M059J (cell line): ENCODE results near the gene TOR2A. TPM values are rescaled to one million over a fixed set of nuclear protein-coding genes. Genes with fewer than 3 reads are reported as not detected.
"Not testable (repeated sequence)": the region's sequence is repeated elsewhere in the genome, so short reads cannot be mapped to it uniquely, and the experiment has no call there.

Source experiments
- DNase-seq: peaks from one replicate; pipeline ENCODE4 v3.0.0-alpha.2; 2012; ENCODE audit warnings: low read depth
- total RNA-seq: library from RNA; depleted of rRNA; stranded (reverse); fragments of >200 nt; shearing (Covaris generic); gene quantifications from 2 replicates; pipeline ENCODE4 v1.2.3, GENCODE V29; 2014; rRNA removed

The TOR2A gene
- total RNA-seq = 10.4 and 12.3 TPM in 2 replicates

- peak; percentile 96 for DNase-seq
These were observed at the start of gene TOR2A for GRCh38 chr9:127734747-127735529. TSS of gene TOR2A (minus strand) at chr9:127735294. CDS start at chr9:127735270, 24 bp downstream.

- DNase-seq = no peak
These were observed 48.3 kb upstream of the TOR2A start for GRCh38 chr9:127783111-127784008.

- DNase-seq = no peak
These were observed 46.7 kb upstream of the TOR2A start for GRCh38 chr9:127781806-127782205.

GRCh38 chr9:127780909-127781308 is 45.8 kb upstream of the TOR2A start:
- not testable (repeated sequence) for DNase-seq

- no peak for DNase-seq
These were observed 45.2 kb upstream of the TOR2A start for GRCh38 chr9:127780126-127780885.

- DNase-seq = no peak
These were observed 44.3 kb upstream of the TOR2A start for GRCh38 chr9:127779136-127779981.

GRCh38 chr9:127778280-127779135 is 43.4 kb upstream of the TOR2A start, which contains the start of gene SH2D3C:
TSS of gene SH2D3C (minus strand) at chr9:127778666. CDS start at chr9:127778627, 39 bp downstream.
- no peak for DNase-seq

GRCh38 chr9:127777368-127777980 is 42.4 kb upstream of the TOR2A start:
- no peak for DNase-seq

- no peak for DNase-seq
These were observed 41.8 kb upstream of the TOR2A start for GRCh38 chr9:127776924-127777289.

GRCh38 chr9:127776195-127776923 is 41.3 kb upstream of the TOR2A start:
- DNase-seq = no peak

GRCh38 chr9:127773981-127774380 is 38.9 kb upstream of the TOR2A start:
- no peak for DNase-seq

GRCh38 chr9:127773272-127773671 is 38.2 kb upstream of the TOR2A start:
- no peak for DNase-seq

GRCh38 chr9:127772603-127773002 is 37.5 kb upstream of the TOR2A start:
- no peak for DNase-seq

- DNase-seq = no peak
These were observed 36.6 kb upstream of the TOR2A start for GRCh38 chr9:127771570-127772189.

- DNase-seq = peak; percentile 96
These were observed 35.9 kb upstream of the TOR2A start for GRCh38 chr9:127770905-127771569.

- DNase-seq = no peak
These were observed 35.5 kb upstream of the TOR2A start for GRCh38 chr9:127770583-127770904.

GRCh38 chr9:127769929-127770582 is 35.0 kb upstream of the TOR2A start:
- DNase-seq = no peak
